ENCODE results near the gene PDE1C. TPM values are rescaled to one million over a fixed set of nuclear protein-coding genes. Genes with fewer than 3 reads are reported as not detected.

PDE1C gene
- 0.26 and 1.1 TPM in 2 replicates for total RNA-seq
- long read RNA-seq: 0 reads

- Mint-ChIP-seq H3K4me3 (peak within 1 kb of the TSS; percentile 82), H3K27me3 (ENCODE audit: low read depth) (peaks cover 92% of the 10 kb centered on the region), H3K4me1 (peaks cover 13% of the 10 kb centered on the region), H3K27ac (ENCODE audit: unreplicated experiment) (no peak within 1 kb of the TSS), H3K36me3 (ENCODE audit: low read depth) (no peaks in the 10 kb centered on the region), H3K9me3 (no peaks in the 10 kb centered on the region)
- DNase-seq (ENCODE audit: low read depth, low spot score): peak; percentile 20
- no peak for TF ChIP-seq CTCF (conservative IDR thresholded peaks at IDR 0.05)
Observed at GRCh38 chr7:32070406-32071360, at the start of gene PDE1C. Gene PDE1C, minus strand, starts transcription at chr7:32070407.

GRCh38 chr7:32119790-32120196, 49.6 kb upstream of the PDE1C start:
- Mint-ChIP-seq H3K36me3 (ENCODE audit: low read depth) (no peaks in the 10 kb centered on the region), H3K4me3 (no peak overlapping the region), H3K27me3 (ENCODE audit: low read depth) (peaks cover 2% of the 10 kb centered on the region), H3K9me3 (peaks cover 10% of the 10 kb centered on the region), H3K27ac (ENCODE audit: unreplicated experiment) (no peak overlapping the region), H3K4me1 (no peaks in the 10 kb centered on the region)
- DNase-seq (ENCODE audit: low read depth, low spot score): no peak
- TF ChIP-seq CTCF (conservative IDR thresholded peaks at IDR 0.05): no peak

GRCh38 chr7:32117837-32118236, 47.6 kb upstream of the PDE1C start:
- peaks cover 2% of the 10 kb centered on the region for H3K27me3 Mint-ChIP-seq (ENCODE audit: low read depth)
- H3K4me1 Mint-ChIP-seq: no peaks in the 10 kb centered on the region
- TF ChIP-seq CTCF (conservative IDR thresholded peaks at IDR 0.05): no peak
- no peak overlapping the region for H3K27ac Mint-ChIP-seq (ENCODE audit: unreplicated experiment)
- peaks cover 11% of the 10 kb centered on the region for H3K9me3 Mint-ChIP-seq
- no peak for DNase-seq (ENCODE audit: low read depth, low spot score)
- no peaks in the 10 kb centered on the region for H3K36me3 Mint-ChIP-seq (ENCODE audit: low read depth)
- no peak overlapping the region for H3K4me3 Mint-ChIP-seq

- H3K27ac Mint-ChIP-seq (ENCODE audit: unreplicated experiment): no peak overlapping the region
- no peak for TF ChIP-seq CTCF (conservative IDR thresholded peaks at IDR 0.05)
- no peak for DNase-seq (ENCODE audit: low read depth, low spot score)
Observed at GRCh38 chr7:32116436-32116835, 46.2 kb upstream of the PDE1C start.

GRCh38 chr7:32115831-32116230, 45.6 kb upstream of the PDE1C start:
- H3K36me3 Mint-ChIP-seq (ENCODE audit: low read depth): peaks cover 4% of the 10 kb centered on the region
- TF ChIP-seq CTCF (conservative IDR thresholded peaks at IDR 0.05): no peak
- H3K27me3 Mint-ChIP-seq (ENCODE audit: low read depth): no peaks in the 10 kb centered on the region
- H3K4me1 Mint-ChIP-seq: no peaks in the 10 kb centered on the region
- peaks cover 10% of the 10 kb centered on the region for H3K9me3 Mint-ChIP-seq
- DNase-seq (ENCODE audit: low read depth, low spot score): no peak
- H3K4me3 Mint-ChIP-seq: no peak overlapping the region
- H3K27ac Mint-ChIP-seq (ENCODE audit: unreplicated experiment): no peak overlapping the region

More at GRCh38 chr7:32116436-32116835, 46.2 kb upstream of the PDE1C start:
- peaks cover 9% of the 10 kb centered on the region for H3K9me3 Mint-ChIP-seq
- H3K4me3 Mint-ChIP-seq: no peak overlapping the region
- H3K27me3 Mint-ChIP-seq (ENCODE audit: low read depth): no peaks in the 10 kb centered on the region
- no peaks in the 10 kb centered on the region for H3K4me1 Mint-ChIP-seq
- H3K36me3 Mint-ChIP-seq (ENCODE audit: low read depth): peaks cover 4% of the 10 kb centered on the region
